GM12872 (cell line): ENCODE data around the gene SCART1.

Experiments
- TF ChIP-seq, protein P1 (sequence below): IDR thresholded peaks from 3 replicates; pipeline ENCODE4 v1.5.1; 2011; ENCODE audit warnings: low read depth, mild to moderate bottlenecking, low read length, moderate library complexity; ENCODE audit not compliant: insufficient read depth

Gene SCART1

DNA sequence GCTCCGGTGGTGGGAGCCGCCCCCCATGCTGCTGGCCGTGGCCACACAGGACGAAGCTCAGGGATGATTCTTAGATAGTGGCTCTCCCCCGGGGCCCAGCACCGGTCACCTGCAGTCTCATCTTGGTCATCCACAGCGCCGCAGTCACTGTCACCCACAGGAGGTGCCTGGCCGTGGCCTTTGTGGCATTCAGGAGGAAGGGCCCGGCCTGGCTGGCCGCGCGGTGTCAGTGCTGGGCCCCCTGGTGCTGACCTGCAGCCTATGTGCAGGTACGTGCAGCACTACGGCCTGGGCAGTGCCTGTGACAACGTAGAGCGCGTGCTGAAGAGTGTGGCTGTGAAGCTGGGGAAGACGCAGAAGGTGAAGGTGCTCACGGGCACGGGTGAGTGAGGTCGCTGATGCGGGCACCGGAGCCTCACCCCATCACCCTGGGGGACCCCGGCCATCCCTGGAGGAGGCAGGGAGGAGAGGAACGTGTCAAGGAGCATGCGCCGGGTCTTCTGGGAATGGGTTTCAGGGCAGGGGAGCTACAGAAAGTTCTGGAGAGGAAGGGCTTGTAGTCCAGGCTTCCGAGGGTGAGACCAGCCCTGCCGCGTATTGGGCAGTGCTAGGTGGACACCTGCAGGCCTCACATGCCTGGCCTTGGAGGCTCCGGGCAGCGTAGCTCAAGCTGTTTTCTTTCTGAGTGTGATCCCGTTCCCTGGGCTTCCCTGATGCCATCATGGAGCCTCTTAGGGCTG is 34.4 kb upstream of the SCART1 start:
- TF ChIP-seq, protein P1, sequence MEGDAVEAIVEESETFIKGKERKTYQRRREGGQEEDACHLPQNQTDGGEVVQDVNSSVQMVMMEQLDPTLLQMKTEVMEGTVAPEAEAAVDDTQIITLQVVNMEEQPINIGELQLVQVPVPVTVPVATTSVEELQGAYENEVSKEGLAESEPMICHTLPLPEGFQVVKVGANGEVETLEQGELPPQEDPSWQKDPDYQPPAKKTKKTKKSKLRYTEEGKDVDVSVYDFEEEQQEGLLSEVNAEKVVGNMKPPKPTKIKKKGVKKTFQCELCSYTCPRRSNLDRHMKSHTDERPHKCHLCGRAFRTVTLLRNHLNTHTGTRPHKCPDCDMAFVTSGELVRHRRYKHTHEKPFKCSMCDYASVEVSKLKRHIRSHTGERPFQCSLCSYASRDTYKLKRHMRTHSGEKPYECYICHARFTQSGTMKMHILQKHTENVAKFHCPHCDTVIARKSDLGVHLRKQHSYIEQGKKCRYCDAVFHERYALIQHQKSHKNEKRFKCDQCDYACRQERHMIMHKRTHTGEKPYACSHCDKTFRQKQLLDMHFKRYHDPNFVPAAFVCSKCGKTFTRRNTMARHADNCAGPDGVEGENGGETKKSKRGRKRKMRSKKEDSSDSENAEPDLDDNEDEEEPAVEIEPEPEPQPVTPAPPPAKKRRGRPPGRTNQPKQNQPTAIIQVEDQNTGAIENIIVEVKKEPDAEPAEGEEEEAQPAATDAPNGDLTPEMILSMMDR = no peak

DNA sequence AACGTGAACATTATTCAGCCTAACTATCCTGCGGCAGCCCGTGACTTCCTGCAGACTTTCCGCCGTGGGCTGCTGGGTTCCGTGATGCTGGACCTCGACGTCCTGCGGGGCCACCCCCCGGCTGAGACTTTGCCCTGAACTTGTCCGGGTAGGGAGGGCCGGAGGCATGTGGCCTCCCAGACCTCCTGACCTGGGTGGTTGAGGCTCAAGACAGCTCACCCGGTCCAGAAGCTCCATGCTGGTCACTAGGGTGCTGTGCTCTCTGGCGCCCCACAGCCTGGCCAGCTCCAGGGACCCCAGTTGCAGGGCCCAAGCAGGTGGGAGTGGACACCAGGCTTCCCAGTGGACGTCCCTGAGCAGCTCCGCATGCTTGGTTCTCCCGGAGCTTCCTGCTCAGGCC is 33.7 kb upstream of the SCART1 start:
- TF ChIP-seq, protein P1 = no peak

DNA sequence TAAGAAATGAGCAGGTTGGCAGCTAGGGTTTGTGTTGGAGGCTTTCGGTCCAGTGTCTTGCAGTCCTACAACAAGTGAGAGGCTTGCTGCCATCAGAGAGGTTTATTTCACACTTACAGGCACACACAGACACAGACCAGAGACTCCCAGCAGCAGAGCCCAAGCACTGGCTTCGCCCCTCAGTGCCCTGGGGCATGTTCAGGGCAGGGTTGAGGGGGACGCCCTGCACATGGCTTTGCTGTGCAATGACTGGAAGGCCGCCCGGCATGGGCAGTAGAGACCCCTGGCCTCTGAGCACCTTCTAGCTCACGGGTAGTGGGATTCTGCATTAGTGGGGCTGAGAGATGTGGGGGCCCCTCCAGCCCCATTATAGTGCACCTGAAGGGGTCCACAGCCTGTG is 33.2 kb upstream of the SCART1 start:
- TF ChIP-seq, protein P1 = no peak

DNA sequence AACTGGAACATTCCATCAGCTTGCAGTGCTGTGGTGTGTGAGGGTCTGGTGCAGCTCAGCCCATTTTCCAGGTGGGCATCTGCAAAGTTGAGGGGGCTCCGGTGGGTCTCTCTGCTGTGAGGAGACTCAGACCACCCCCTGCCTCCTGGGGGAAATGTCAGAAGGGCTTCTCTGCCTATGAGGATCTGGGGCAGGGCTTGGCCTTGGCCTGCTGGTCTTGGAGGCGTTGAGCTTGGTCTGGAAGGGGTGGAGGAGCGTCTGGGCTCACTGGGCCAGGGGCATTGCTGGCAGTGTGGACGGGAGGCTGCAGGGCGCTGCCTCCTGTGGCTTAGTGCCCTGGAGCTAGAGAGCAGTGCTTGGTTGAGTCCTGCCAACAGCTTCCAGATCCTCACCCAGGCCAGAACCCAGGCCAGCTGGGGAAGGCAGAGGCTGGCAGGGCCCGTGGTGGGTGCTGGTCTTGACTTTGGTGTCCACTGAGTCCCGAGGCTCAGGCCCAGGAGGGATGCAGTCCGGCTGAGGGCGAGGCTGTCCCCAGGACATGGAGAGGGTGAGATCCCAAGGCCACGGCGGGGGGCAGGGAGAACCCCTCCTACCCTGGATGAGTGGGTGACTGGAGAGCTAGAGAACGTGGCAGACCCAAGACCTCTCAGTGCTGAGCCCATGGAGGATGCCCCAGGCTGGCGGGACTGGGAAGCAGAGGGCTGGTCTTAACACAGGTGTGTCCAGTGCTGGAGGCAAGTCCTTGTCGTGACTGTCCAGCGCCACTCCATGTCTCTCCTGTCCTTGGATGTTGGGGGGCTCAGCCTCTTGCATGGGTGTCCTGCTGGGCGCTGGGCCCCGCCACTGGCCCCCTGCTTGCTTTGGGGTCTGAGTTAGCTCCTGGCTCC is 32.2 kb upstream of the SCART1 start:
- TF ChIP-seq, protein P1 = no peak

DNA sequence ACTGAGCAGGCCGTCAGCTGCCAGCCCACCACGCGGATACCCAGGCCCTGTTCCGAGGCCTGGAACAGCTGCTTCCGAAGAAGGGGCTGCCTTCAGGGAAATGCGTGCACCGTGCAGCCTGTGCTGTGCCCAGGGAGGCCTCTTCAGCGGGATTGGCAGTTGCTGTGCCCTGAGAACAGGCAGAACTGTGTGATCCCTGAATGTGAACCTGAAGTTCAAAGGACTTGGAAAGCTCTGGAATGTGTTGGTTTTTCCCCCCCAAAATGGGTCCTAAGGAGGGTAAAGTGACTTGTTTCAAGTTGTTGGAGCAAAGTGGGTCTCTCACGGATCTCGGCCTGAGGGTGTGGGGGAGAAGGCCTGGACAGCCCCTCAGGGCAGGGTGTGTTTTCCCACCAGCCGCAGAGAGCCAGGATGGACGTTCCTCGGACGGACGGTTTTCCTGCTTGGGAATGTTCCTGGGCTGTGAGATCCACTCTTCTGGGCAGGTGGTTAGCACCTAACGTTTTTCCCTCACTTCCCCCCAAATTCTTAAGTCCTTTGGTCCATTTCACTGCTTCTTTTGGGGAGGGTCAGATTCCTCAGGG is 31.4 kb upstream of the SCART1 start:
- TF ChIP-seq, protein P1 = no peak

DNA sequence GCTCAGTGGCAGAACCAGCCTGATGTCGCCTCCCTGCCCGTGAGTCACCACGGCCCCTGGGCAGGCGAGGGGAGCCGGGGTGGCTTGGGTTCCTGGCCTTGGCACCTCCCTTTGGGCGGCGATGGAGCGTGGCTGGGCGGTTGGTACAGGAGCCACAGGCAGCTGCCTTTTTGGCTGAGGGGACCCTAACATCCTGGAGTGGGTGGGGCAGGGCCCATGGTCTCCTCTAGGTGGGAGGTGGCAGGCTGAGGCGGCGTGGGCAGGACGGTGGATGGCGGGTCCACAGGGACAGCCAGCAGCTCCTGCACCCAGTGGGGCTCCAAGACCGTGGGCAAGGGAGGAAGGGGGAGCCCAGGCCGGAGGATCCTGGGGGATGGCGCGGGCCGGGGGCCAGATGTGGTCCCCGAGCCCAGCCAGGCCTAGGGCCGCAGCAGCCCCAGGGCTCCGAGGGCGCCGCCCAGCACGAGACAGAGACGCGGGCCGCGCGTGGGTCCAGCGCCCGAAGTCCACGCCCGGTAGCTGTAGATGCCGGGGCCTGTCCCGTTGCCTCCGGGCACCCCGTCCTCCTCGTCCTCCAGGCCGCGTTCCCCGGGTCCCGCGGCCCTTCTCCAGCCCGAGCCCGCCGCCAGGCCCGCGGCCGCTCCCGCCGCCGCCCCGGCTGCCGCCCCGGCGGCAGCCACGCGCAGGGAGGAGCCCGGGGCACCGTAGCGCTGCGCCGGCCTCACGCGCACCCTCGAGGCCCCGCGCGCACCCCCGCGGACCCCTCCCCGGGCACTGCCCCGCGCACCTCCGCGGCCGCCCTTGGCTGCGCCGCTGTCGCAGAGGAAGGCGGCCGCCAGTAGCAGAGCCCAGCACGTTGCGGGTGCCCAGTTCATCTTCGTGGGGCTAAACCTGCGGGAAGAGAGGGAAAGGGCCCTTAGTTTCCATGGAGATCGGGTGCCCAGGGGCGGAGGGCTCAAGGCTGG is 30.7 kb upstream of the SCART1 start:
- TF ChIP-seq, protein P1 = no peak
